HepG2 (cell line): ENCODE data around the gene CMYA5. TPM values are rescaled to one million over a fixed set of nuclear protein-coding genes. Genes with fewer than 3 reads are reported as not detected.

ENCODE experiments used
- ATAC-seq: fragments of 200-7000 bp; cut with Tn5 transposase; 3 replicates; pipeline ENCODE4 v1.9.1; 2020; ENCODE audit warnings: mild to moderate bottlenecking, moderate library complexity
- BruUV-seq: library from RNA; stranded (reverse); fragments of 400-500 nt; replicated peaks from 2 replicates; lab custom pipeline; 2021; lab: Mats Ljungman, UMichigan
- CTCF ChIA-PET: fragments of 300-600 bp; formaldehyde crosslinking; extraction: SDS; loops from one replicate; lab custom pipeline; 2021; ENCODE audit warnings: low total read pairs, inconsistent platforms, low intra/inter-chr PET ratio; lab: Yijun Ruan, JAX
- POLR2A ChIA-PET: fragments of 350-600 bp; sonication (Branson Sonifier 250); formaldehyde crosslinking; loops from one replicate; lab custom pipeline; 2020; ENCODE audit warnings: antibody characterized with exemption, inconsistent platforms; lab: Yijun Ruan, JAX
- DNase-seq: peaks from one replicate; pipeline ENCODE4 v3.0.0-alpha.2; 2015; ENCODE audit warnings: low spot score
- FAIRE-seq: peaks from 3 replicates; lab custom pipeline; 2011; peaks lifted over from hg19 to GRCh38; lab: Jason Lieb, UNC
- H2AFZ ChIP-seq: one replicate; pipeline ENCODE4 v1.6.1; 2011; ENCODE audit warnings: low read length, inconsistent platforms
- H3K27ac ChIP-seq: fragments of 300-600 bp; 3 replicates; pipeline ENCODE4 v1.8.0; 2011; ENCODE audit warnings: mixed run types, mild to moderate bottlenecking, mixed read lengths, low read length, inconsistent platforms; ENCODE audit not compliant: insufficient read depth; ENCODE audit errors: extremely low read length
- H3K27me3 ChIP-seq, 2 experiments: fragments of 200-600 bp in 1 of 2; 2 replicates in 1 of 2; 3 replicates in 1 of 2; pipeline versions ENCODE4 v1.6.0 to v1.8.0; 2011; ENCODE audit warnings: low read length in 2 of 2, mild to moderate bottlenecking in 2 of 2, moderate library complexity in 2 of 2, inconsistent platforms in 1 of 2; ENCODE audit not compliant: insufficient read depth in 2 of 2, control insufficient read depth in 1 of 2
- H3K36me3 ChIP-seq, 2 experiments: fragments of 200-600 bp in 1 of 2; replicated peaks in 1 of 2; 2 replicates in 1 of 2; 3 replicates in 1 of 2; pipeline versions ENCODE4 v1.5.1 to v1.8.0; 2011; ENCODE audit warnings: low read length in 2 of 2, inconsistent platforms in 1 of 2; ENCODE audit not compliant: insufficient read depth in 2 of 2, control insufficient read depth in 1 of 2
- H3K4me1 ChIP-seq: 2 replicates; pipeline ENCODE4 v1.5.1; 2012; ENCODE audit warnings: low read length, inconsistent platforms; ENCODE audit not compliant: insufficient read depth
- H3K4me2 ChIP-seq: 2 replicates; pipeline ENCODE4 v1.6.0; 2011; ENCODE audit warnings: low read depth, low read length, inconsistent platforms
- H3K4me3 ChIP-seq, 3 experiments: fragments of 200-600 bp in 1 of 3; sonication (generic), shearing (Covaris generic) in 1 of 3; replicated peaks in 1 of 3; 2 replicates each; pipeline ENCODE4 v1.5.1; 2011 to 2016; ENCODE audit warnings: low read length in 3 of 3, inconsistent platforms in 2 of 3, low read depth in 2 of 3, mild to moderate bottlenecking in 2 of 3, control low read depth in 1 of 3, mixed read lengths in 1 of 3; ENCODE audit not compliant: insufficient read depth in 1 of 3
- H3K79me2 ChIP-seq: one replicate; pipeline ENCODE4 v1.6.1; 2011; ENCODE audit warnings: low read length, inconsistent platforms; ENCODE audit not compliant: insufficient read depth
- H3K9ac ChIP-seq: 2 replicates; pipeline ENCODE4 v1.6.0; 2011; ENCODE audit warnings: mild to moderate bottlenecking, low read depth, low read length, inconsistent platforms; ENCODE audit not compliant: insufficient read depth
- H3K9me3 ChIP-seq: 2 replicates; pipeline ENCODE4 v1.5.1; 2012; ENCODE audit warnings: mild to moderate bottlenecking, low read length
- H4K20me1 ChIP-seq: 2 replicates; pipeline ENCODE4 v1.6.0; 2011; ENCODE audit warnings: inconsistent platforms, mild to moderate bottlenecking, low read length, moderate library complexity; ENCODE audit not compliant: insufficient read depth
- CBX1 ChIP-seq: IDR thresholded peaks from one replicate; pipeline ENCODE4 v1.6.1; 2016; ENCODE audit warnings: antibody characterized with exemption, low read depth
- E2F5 ChIP-seq: sonication (generic); formaldehyde crosslinking; conservative IDR thresholded peaks from 2 replicates; pipeline ENCODE4 v1.4.0; 2020; ENCODE audit warnings: missing genetic modification reagents
- EHMT2 ChIP-seq: fragments of 200-600 bp; sonication (generic); IDR thresholded peaks from 2 replicates; pipeline ENCODE4 v1.7.0; 2017; ENCODE audit warnings: antibody characterized with exemption, low read depth, low read length, borderline replicate concordance
- GTF2F1 ChIP-seq: fragments of 150-350 bp; IDR thresholded peaks from 2 replicates; pipeline ENCODE4 v1.6.1; 2014; ENCODE audit warnings: low read length
- HDAC1 ChIP-seq: sonication (generic); formaldehyde crosslinking; IDR thresholded peaks from 2 replicates; pipeline ENCODE4 v1.5.1; 2020; ENCODE audit warnings: mild to moderate bottlenecking, missing genetic modification reagents
- HHEX ChIP-seq: IDR thresholded peaks from 2 replicates; pipeline ENCODE4 v1.6.1; 2016; ENCODE audit warnings: control low read depth
- HOMEZ ChIP-seq: IDR thresholded peaks from 2 replicates; pipeline ENCODE4 v1.6.1; 2016; ENCODE audit warnings: low read depth
- HOXA5 ChIP-seq: sonication (generic); formaldehyde crosslinking; IDR thresholded peaks from 2 replicates; pipeline ENCODE4 v1.4.0; 2020; ENCODE audit warnings: missing genetic modification reagents
- IRF1 ChIP-seq: sonication (generic); formaldehyde crosslinking; IDR thresholded peaks from 2 replicates; pipeline ENCODE4 v1.4.0; 2020; ENCODE audit warnings: low read depth, mild to moderate bottlenecking, missing genetic modification reagents
- KDM4B ChIP-seq: sonication (generic); formaldehyde crosslinking; IDR thresholded peaks from 2 replicates; pipeline ENCODE4 v1.4.0; 2020; ENCODE audit warnings: missing genetic modification reagents
- MAF1 ChIP-seq: sonication (generic); formaldehyde crosslinking; IDR thresholded peaks from 2 replicates; pipeline ENCODE4 v1.5.0; 2020; ENCODE audit warnings: missing genetic modification reagents, borderline replicate concordance
- NFIC ChIP-seq: IDR thresholded peaks from 2 replicates; pipeline ENCODE4 v1.6.1; 2012; ENCODE audit warnings: mild to moderate bottlenecking, low read length, inconsistent platforms
- RCOR2 ChIP-seq: IDR thresholded peaks from 2 replicates; pipeline ENCODE4 v1.6.1; 2016; ENCODE audit warnings: missing biosample characterization, missing genetic modification reagents
- SAP130 ChIP-seq: IDR thresholded peaks from 2 replicates; pipeline ENCODE4 v1.6.1; 2016; ENCODE audit warnings: low read depth
- STAG1 ChIP-seq: sonication (generic); formaldehyde crosslinking; IDR thresholded peaks from 2 replicates; pipeline ENCODE4 v1.4.0; 2020; ENCODE audit warnings: missing genetic modification reagents
- ZBTB21 ChIP-seq: sonication (generic); formaldehyde crosslinking; IDR thresholded peaks from 2 replicates; pipeline ENCODE4 v1.4.0; 2020; ENCODE audit warnings: missing genetic modification reagents
- ZNF264 ChIP-seq: sonication (generic); formaldehyde crosslinking; IDR thresholded peaks from 2 replicates; pipeline ENCODE4 v1.4.0; 2020; ENCODE audit warnings: missing genetic modification reagents
- ZNF557 ChIP-seq: sonication (generic); formaldehyde crosslinking; IDR thresholded peaks from 2 replicates; pipeline ENCODE4 v1.4.0; 2020; ENCODE audit warnings: missing genetic modification reagents
- ZNF558 ChIP-seq: sonication (generic); formaldehyde crosslinking; IDR thresholded peaks from 2 replicates; pipeline ENCODE4 v1.9.0; 2022; ENCODE audit warnings: mild to moderate bottlenecking, missing genetic modification reagents, borderline replicate concordance
- ZNF672 ChIP-seq: sonication (generic); formaldehyde crosslinking; IDR thresholded peaks from 2 replicates; pipeline ENCODE4 v1.8.1; 2022; ENCODE audit warnings: missing genetic modification reagents
- ZNF709 ChIP-seq: sonication (generic); formaldehyde crosslinking; IDR thresholded peaks from 2 replicates; pipeline ENCODE4 v1.5.0; 2020; ENCODE audit warnings: mild to moderate bottlenecking, missing genetic modification reagents
- ZNF841 ChIP-seq: sonication (generic); formaldehyde crosslinking; IDR thresholded peaks from 2 replicates; pipeline ENCODE4 v1.8.1; 2023; ENCODE audit warnings: missing genetic modification reagents, borderline replicate concordance
- in situ Hi-C: cut with HindIII; loops from 2 replicates; pipeline ENCODE4 v1.10.0; 2017; ENCODE audit warnings: low pct_unique_long_range_greater_than_20kb; ENCODE audit not compliant: extremely low pct_ligation_motif_present
- intact Hi-C: fragments of 100-400 bp; cut with micrococcal nuclease; formaldehyde crosslinking; loops from one replicate; pipeline ENCODE4 v1.10.0; 2022; ENCODE audit not compliant: unreplicated experiment
- polyA plus RNA-seq, 8 experiments: library from polyadenylated mRNA; depleted of rRNA in 3 of 8; stranded (reverse) in 7 of 8; unstranded in 1 of 8; fragments of >200 nt; fragmentation: Illumina TruSeq in 4 of 8; extraction: Trizol in 4 of 8; gene quantifications; 2 replicates each; pipeline versions ENCODE4 v1.2.1 to v1.2.3, GENCODE V29; 2011 to 2016; ENCODE audit warnings: low read depth in 4 of 8, missing spikeins in 1 of 8, mixed read lengths in 1 of 8; ENCODE audit not compliant: insufficient read depth in 1 of 8
- total RNA-seq, 5 experiments: library from RNA; depleted of rRNA; stranded (reverse); fragments of >200 nt; fragmentation: Illumina TruSeq; extraction: Trizol; gene quantifications; 2 replicates each; pipeline ENCODE4 v1.2.3, GENCODE V29; 2016; ENCODE audit warnings: low read depth in 1 of 5

Gene CMYA5
- total and polyA plus RNA-seq, 2 of the 13 experiments (the other 11 are each of a cell fraction or from before 2014, with no cell fraction given), result 0.13 to 0.51 TPM

DNA sequence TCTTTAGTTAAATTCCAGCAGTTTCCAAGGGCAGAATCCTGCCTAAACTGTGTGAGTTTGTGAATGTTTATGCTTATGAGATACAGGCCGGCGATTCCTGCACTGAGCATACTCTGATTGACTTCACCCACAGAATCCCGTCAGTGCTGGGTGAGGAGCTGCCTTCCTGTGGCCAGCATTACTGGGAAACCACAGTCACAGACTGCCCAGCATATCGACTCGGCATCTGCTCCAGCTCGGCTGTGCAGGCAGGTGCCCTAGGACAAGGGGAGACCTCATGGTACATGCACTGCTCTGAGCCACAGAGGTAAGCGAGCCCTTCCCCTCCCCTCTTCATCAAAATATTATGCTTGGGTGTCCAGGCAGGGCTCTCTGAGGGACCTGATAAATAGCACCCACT, 103.7 kb downstream of the CMYA5 start (continued):
- TF ChIP-seq CBX1, result no peak
- TF ChIP-seq EHMT2, result no peak
- no peak for TF ChIP-seq ZNF558 (CRISPR knock-in tag)
- TF ChIP-seq HOXA5, result no peak

DNA sequence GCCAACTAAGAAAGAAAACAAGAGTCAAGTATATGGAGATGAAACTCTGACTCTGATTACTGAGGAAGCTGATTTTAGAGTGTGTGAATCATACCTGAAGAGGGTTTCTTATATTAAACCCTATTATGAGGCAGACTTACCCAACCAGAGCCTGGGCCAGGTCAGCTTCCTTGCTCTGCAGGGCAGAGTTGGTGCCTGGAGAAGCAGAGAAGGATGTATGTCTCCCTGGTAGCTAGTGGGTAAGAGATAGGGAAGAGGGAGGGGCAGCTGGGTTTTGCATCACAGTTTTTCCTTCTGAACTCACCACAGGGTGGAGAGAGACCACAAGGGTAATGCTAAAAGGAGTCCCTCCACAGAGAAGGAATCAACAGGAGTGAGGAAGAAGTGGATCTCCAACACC, 104.1 kb downstream of the CMYA5 start:
- 0 out of 5 replicates have a peak, but pooled peaks cover 0 to 2% of the 10 kb centered on the region in 2 experiments for H3K27me3 ChIP-seq
- H3K9me3 ChIP-seq, result no peaks in the 10 kb centered on the region
- no peak overlapping the region for H3K9ac ChIP-seq
- H4K20me1 ChIP-seq, result no peaks in the 10 kb centered on the region
- no peak for DNase-seq
- no peak overlapping the region for H3K27ac ChIP-seq
- no peak overlapping the region for H3K4me3 ChIP-seq
- no peak for ATAC-seq
- no TSS peak for BruUV-seq
- no peaks in the 10 kb centered on the region for H3K36me3 ChIP-seq
- POLR2A ChIA-PET, result no interaction called here
- H2AFZ ChIP-seq, result no peak overlapping the region
- H3K4me1 ChIP-seq, result no peaks in the 10 kb centered on the region
- no peak for TF ChIP-seq ZNF264 (CRISPR knock-in tag)
- TF ChIP-seq HDAC1 (CRISPR knock-in tag), result no peak
- no peak for TF ChIP-seq RCOR2 (CRISPR knock-in tag)
- no peak for TF ChIP-seq ZNF557 (CRISPR knock-in tag)
- TF ChIP-seq NFIC, result no peak
- TF ChIP-seq ZNF709, result no peak
- TF ChIP-seq HHEX, result no peak
- no peak for TF ChIP-seq GTF2F1
- TF ChIP-seq STAG1 (CRISPR knock-in tag), result no peak
- TF ChIP-seq MAF1, result no peak
- TF ChIP-seq ZNF841 (CRISPR knock-in tag), result no peak
- no peak for TF ChIP-seq E2F5 (CRISPR knock-in tag)
- no peak for TF ChIP-seq HOMEZ (CRISPR knock-in tag)
- TF ChIP-seq SAP130, result no peak
- no peak for TF ChIP-seq KDM4B
- TF ChIP-seq IRF1 (CRISPR knock-in tag), result no peak
- no peak for TF ChIP-seq ZNF672
- TF ChIP-seq ZBTB21 (CRISPR knock-in tag), result no peak
- H3K4me2 ChIP-seq, result no peak overlapping the region
- FAIRE-seq, result no peak
- CTCF ChIA-PET, result no interaction called here
- intact Hi-C loops (no loop called here), in situ Hi-C loops (no loop called here)
- H3K79me2 ChIP-seq, result no peaks in the 10 kb centered on the region
